Progenitor cell of endocrine pancreas (in vitro differentiated cells): ENCODE results near the gene NDUFS7. TPM values are rescaled to one million over a fixed set of nuclear protein-coding genes. Genes with fewer than 3 reads are reported as not detected.

ENCODE experiments used
- DNase-seq: peaks from one replicate; pipeline ENCODE4 v3.0.0; 2021; ENCODE audit warnings: low spot score; ENCODE audit not compliant: unreplicated experiment
- H3K27ac Mint-ChIP-seq: 2 replicates; pipeline ENCODE4 v1.8.0; 2021; ENCODE audit warnings: mild to moderate bottlenecking, moderate library complexity, mixed read lengths
- H3K27me3 Mint-ChIP-seq: 2 replicates; pipeline ENCODE4 v1.8.0; 2021; ENCODE audit warnings: mixed read lengths
- H3K36me3 Mint-ChIP-seq: 2 replicates; pipeline ENCODE4 v1.8.0; 2022; ENCODE audit warnings: mixed read lengths; ENCODE audit not compliant: insufficient read depth
- H3K4me1 Mint-ChIP-seq: 2 replicates; pipeline ENCODE4 v1.8.0; 2021; ENCODE audit warnings: low read depth, mixed read lengths
- H3K4me3 Mint-ChIP-seq: 2 replicates; pipeline ENCODE4 v1.8.0; 2021; ENCODE audit warnings: low read depth, mild to moderate bottlenecking, moderate library complexity, mixed read lengths
- H3K9me3 Mint-ChIP-seq: 2 replicates; pipeline ENCODE4 v1.8.0; 2021; ENCODE audit warnings: low read depth, mixed read lengths
- total RNA-seq: library from RNA; stranded (reverse); gene quantifications from 2 replicates; pipeline ENCODE4 v1.2.1, GENCODE V29; 2021
- TF ChIP-seq, protein P1 (sequence below): fragments of 200-600 bp; sonication (generic); IDR thresholded peaks from one replicate; pipeline ENCODE4 v1.5.0; 2021; ENCODE audit warnings: antibody characterized with exemption, mild to moderate bottlenecking; ENCODE audit not compliant: unreplicated experiment

The NDUFS7 gene
- total RNA-seq, 1 donor from 2014 or later: 62.4 TPM

DNA sequence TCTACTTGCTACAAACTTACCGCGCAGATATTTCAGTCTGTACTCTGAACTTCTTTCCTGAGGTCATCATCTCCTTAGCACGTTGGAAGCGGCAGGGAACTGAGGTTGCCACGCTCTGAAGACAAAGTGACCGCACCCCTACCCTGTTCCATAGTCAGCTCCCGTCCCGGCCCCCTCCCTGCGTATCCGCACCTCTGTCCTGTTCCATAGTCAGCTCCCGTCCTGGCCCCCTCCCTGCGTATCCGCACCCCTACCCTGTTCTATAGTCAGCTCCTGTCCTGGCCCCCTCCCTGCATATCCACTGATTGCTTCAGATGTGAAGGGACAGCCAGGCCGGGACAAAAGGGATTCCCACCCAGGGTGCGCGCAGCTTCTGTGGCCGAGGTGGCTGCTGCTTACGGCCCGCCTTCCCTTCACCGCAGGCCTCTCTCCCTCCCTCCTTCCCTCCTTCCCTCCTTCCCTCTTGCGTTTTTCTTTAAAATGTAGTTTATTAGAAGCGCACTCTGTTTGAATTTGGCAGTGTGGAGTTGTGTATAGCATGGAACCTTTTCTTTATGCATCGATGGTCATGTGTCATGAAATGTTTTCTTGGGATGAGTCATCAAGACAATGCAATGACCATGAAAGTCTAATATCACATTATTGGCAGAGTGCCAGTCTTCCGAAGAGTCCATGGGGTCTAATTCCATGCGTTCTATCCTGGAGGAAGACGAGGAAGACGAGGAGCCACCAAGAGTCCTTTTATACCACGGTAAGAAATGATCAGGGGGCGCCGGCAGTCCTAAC is 21.9 kb upstream of the NDUFS7 start:
- Mint-ChIP-seq H3K9me3 (no peaks in the 10 kb centered on the region), H3K27ac (no peak overlapping the region), H3K4me1 (no peaks in the 10 kb centered on the region), H3K27me3 (no peaks in the 10 kb centered on the region), H3K4me3 (no peak overlapping the region), H3K36me3 (peaks cover 21% of the 10 kb centered on the region)
- TF ChIP-seq, protein P1, sequence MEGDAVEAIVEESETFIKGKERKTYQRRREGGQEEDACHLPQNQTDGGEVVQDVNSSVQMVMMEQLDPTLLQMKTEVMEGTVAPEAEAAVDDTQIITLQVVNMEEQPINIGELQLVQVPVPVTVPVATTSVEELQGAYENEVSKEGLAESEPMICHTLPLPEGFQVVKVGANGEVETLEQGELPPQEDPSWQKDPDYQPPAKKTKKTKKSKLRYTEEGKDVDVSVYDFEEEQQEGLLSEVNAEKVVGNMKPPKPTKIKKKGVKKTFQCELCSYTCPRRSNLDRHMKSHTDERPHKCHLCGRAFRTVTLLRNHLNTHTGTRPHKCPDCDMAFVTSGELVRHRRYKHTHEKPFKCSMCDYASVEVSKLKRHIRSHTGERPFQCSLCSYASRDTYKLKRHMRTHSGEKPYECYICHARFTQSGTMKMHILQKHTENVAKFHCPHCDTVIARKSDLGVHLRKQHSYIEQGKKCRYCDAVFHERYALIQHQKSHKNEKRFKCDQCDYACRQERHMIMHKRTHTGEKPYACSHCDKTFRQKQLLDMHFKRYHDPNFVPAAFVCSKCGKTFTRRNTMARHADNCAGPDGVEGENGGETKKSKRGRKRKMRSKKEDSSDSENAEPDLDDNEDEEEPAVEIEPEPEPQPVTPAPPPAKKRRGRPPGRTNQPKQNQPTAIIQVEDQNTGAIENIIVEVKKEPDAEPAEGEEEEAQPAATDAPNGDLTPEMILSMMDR: no peak
- no peak for DNase-seq

DNA sequence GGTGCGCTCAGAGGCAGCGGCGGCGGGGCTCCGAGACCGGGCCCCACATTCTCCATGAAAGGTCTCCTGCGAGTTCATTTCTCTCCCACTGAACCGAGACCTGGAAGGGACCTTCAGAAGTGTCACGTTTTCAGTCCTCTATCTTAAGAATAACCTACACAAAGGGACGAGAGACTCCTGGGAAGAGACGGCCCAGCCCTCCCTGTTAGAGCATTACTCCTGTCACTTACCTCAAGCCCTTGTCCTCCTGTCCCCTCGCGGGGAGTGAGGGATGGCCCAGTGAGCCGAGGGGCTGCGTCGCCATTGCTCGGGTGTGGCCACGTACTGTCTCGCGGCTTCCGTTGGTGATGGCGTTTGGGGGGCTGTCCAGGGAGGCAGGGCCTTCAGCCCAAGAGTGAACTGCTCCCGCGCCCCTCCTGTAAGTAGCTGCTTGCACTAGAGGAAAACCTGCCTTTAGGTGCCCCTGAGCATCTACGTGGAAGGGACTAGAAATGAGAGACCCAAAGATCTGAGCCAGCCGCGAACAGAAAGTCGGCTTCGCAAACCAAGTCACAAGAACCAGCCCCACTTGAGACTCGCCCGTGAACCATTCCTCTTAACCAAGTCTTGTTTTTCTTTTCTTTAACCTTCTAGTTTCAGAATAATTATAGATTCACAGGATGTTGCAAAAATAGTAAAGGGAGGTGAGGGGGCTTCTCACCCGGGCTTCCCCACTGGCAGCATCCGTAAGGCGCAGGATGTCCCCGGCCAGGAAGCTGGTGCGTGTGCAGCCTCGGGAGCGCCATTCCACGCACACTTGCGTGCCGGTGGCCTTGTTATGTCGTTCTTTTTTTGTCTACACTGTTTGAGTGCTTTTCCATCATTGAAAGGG is 21.1 kb upstream of the NDUFS7 start:
- no peaks in the 10 kb centered on the region for H3K9me3 Mint-ChIP-seq
- peaks cover 20% of the 10 kb centered on the region for H3K36me3 Mint-ChIP-seq
- H3K4me3 Mint-ChIP-seq: no peak overlapping the region
- no peaks in the 10 kb centered on the region for H3K27me3 Mint-ChIP-seq
- H3K27ac Mint-ChIP-seq: no peak overlapping the region
- TF ChIP-seq, protein P1: no peak
- no peak for DNase-seq
- no peaks in the 10 kb centered on the region for H3K4me1 Mint-ChIP-seq

DNA sequence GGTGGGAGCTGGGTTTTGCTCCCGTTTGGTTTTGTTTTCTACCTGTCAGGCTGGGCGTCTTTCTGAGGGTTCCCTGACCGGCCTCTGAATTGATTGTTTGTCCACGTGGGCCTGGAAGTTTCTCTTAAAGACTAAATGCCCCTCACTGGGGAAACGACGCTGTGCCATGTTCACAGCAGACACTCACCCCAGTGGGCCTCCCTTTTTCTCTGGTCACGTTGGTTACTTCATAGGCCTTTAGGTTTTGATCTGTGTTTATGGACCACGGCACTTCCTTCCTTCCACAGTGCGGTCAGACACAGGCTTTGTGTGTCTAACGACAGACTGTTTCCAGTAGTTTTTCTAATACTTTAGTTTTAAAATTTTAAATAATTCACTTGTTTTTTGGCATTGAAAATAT is 20.1 kb upstream of the NDUFS7 start:
- TF ChIP-seq, protein P1: no peak
- Mint-ChIP-seq H3K9me3 (no peaks in the 10 kb centered on the region), H3K36me3 (peaks cover 18% of the 10 kb centered on the region), H3K4me1 (no peaks in the 10 kb centered on the region), H3K27ac (no peak overlapping the region), H3K27me3 (no peaks in the 10 kb centered on the region), H3K4me3 (no peak overlapping the region)
- no peak for DNase-seq

DNA sequence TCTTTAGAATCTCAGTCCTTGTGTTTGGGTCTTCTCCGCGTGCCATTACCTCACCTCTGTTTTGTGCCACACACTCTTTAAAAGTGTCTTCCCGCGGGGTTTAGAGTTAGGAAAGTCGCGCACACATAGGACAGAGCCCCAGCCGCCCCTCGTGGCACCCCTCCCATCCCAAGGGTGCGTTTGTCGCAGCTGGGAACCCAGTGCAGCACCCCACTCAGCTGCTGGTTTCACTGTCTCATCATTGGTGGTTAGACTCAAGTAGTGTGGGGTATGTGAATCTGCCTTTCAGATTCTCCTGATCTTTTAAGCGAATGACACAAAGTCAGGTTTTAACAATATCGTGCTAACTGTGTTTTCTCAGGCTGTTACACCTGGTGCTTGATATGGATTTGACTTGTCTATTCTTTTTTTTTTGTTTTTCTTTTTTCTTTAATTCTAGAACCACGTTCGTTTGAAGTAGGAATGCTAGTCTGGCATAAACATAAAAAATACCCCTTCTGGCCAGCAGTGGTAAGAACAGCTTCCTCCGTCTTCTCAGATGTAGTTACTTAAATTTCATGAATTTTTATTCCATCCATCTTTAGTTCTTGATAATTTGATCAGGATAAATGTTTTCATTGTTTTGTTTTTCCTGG is 19.5 kb upstream of the NDUFS7 start:
- TF ChIP-seq, protein P1: peak; percentile 44
- Mint-ChIP-seq H3K36me3 (peaks cover 18% of the 10 kb centered on the region), H3K27ac (no peak overlapping the region), H3K4me1 (no peaks in the 10 kb centered on the region), H3K27me3 (no peaks in the 10 kb centered on the region), H3K4me3 (no peak overlapping the region), H3K9me3 (no peaks in the 10 kb centered on the region)
- DNase-seq: no peak
